Mesothelial cell of epicardium (in vitro differentiated cells): ENCODE data around the gene AKNAD1. TPM values are rescaled to one million over a fixed set of nuclear protein-coding genes. Genes with fewer than 3 reads are reported as not detected.
"Not testable (repeated sequence)": the region's sequence is repeated elsewhere in the genome, so short reads cannot be mapped to it uniquely, and the experiment has no call there.

Experiments
- DNase-seq, 2 experiments: peaks; one replicate each; pipeline ENCODE4 v3.0.0; 2021; ENCODE audit warnings: low spot score in 2 of 2; ENCODE audit not compliant: unreplicated experiment in 2 of 2
- H3K27ac Mint-ChIP-seq: 2 replicates; pipeline ENCODE4 v1.8.0; 2021; ENCODE audit warnings: mixed read lengths
- H3K27me3 Mint-ChIP-seq: 2 replicates; pipeline ENCODE4 v1.8.0; 2021; ENCODE audit warnings: low read depth, mixed read lengths
- H3K36me3 Mint-ChIP-seq: 2 replicates; pipeline ENCODE4 v1.8.0; 2021; ENCODE audit warnings: mixed read lengths
- H3K4me1 Mint-ChIP-seq: 2 replicates; pipeline ENCODE4 v1.8.0; 2021; ENCODE audit warnings: mixed read lengths
- H3K4me3 Mint-ChIP-seq: 2 replicates; pipeline ENCODE4 v1.8.0; 2021; ENCODE audit warnings: mild to moderate bottlenecking, moderate library complexity, mixed read lengths
- H3K9me3 Mint-ChIP-seq: 2 replicates; pipeline ENCODE4 v1.8.0; 2021; ENCODE audit warnings: mixed read lengths
- total RNA-seq: library from RNA; stranded (reverse); gene quantifications from 3 replicates; pipeline ENCODE4 v1.2.1, GENCODE V29; 2021
- TF ChIP-seq, protein P1 (sequence below): fragments of 200-600 bp; sonication (generic); IDR thresholded peaks from one replicate; pipeline ENCODE4 v1.5.0; 2021; ENCODE audit warnings: antibody characterized with exemption; ENCODE audit not compliant: unreplicated experiment

Gene AKNAD1
- total RNA-seq, 1 donor from 2014 or later: not detected

GRCh38 chr1:108785880-108786279 is 71.0 kb downstream of the AKNAD1 start:
- TF ChIP-seq, protein P1, sequence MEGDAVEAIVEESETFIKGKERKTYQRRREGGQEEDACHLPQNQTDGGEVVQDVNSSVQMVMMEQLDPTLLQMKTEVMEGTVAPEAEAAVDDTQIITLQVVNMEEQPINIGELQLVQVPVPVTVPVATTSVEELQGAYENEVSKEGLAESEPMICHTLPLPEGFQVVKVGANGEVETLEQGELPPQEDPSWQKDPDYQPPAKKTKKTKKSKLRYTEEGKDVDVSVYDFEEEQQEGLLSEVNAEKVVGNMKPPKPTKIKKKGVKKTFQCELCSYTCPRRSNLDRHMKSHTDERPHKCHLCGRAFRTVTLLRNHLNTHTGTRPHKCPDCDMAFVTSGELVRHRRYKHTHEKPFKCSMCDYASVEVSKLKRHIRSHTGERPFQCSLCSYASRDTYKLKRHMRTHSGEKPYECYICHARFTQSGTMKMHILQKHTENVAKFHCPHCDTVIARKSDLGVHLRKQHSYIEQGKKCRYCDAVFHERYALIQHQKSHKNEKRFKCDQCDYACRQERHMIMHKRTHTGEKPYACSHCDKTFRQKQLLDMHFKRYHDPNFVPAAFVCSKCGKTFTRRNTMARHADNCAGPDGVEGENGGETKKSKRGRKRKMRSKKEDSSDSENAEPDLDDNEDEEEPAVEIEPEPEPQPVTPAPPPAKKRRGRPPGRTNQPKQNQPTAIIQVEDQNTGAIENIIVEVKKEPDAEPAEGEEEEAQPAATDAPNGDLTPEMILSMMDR: no peak
- H3K4me1 Mint-ChIP-seq: peaks cover 5% of the 10 kb centered on the region
- peaks cover 56% of the 10 kb centered on the region for H3K9me3 Mint-ChIP-seq
- no peak for DNase-seq
- H3K4me3 Mint-ChIP-seq: no peak overlapping the region
- H3K27me3 Mint-ChIP-seq: no peaks in the 10 kb centered on the region
- peaks cover 77% of the 10 kb centered on the region for H3K36me3 Mint-ChIP-seq
- H3K27ac Mint-ChIP-seq: no peak overlapping the region

- Mint-ChIP-seq H3K36me3 (peaks cover 74% of the 10 kb centered on the region), H3K27me3 (no peaks in the 10 kb centered on the region), H3K27ac (no peak overlapping the region), H3K4me1 (peaks cover 4% of the 10 kb centered on the region), H3K4me3 (no peak overlapping the region), H3K9me3 (peaks cover 51% of the 10 kb centered on the region)
- TF ChIP-seq, protein P1: no peak
- DNase-seq: no peak
These were observed 71.6 kb downstream of the AKNAD1 start for GRCh38 chr1:108785264-108785663.

GRCh38 chr1:108781575-108781944 is 75.3 kb downstream of the AKNAD1 start:
- H3K4me3 Mint-ChIP-seq, H3K27ac Mint-ChIP-seq, DNase-seq, H3K27me3 Mint-ChIP-seq, H3K4me1 Mint-ChIP-seq: not testable (repeated sequence)
- H3K9me3 Mint-ChIP-seq: peaks cover 33% of the 10 kb centered on the region
- H3K36me3 Mint-ChIP-seq: peaks cover 57% of the 10 kb centered on the region

- no peak overlapping the region for H3K4me3 Mint-ChIP-seq
- H3K4me1 Mint-ChIP-seq: no peaks in the 10 kb centered on the region
- peaks cover 30% of the 10 kb centered on the region for H3K9me3 Mint-ChIP-seq
- TF ChIP-seq, protein P1: no peak
- peaks cover 52% of the 10 kb centered on the region for H3K36me3 Mint-ChIP-seq
- no peaks in the 10 kb centered on the region for H3K27me3 Mint-ChIP-seq
- DNase-seq: no peak
- H3K27ac Mint-ChIP-seq: no peak overlapping the region
These were observed 75.8 kb downstream of the AKNAD1 start for GRCh38 chr1:108780937-108781574.

DNA sequence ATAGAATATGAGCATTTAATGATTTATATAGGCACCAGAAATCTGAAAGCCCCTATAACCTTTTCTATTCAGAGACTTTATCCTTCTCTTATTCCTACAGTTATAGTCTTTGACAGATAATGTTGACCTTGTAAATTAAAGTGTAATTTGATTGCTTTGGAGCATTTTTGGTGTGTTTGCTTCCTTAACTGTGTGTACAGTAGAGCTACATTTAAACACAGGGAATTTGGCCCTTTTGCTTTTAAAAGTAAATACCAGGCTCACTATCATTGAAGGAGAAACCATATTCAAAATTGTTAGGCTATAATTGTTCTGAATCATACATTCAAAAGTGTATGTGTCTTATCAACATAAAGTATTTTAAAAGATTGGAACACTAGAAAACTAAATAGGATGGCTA is 77.4 kb downstream of the AKNAD1 start:
- Mint-ChIP-seq H3K27me3 (no peaks in the 10 kb centered on the region), H3K27ac (no peak overlapping the region), H3K4me1 (no peaks in the 10 kb centered on the region), H3K4me3 (no peak overlapping the region), H3K9me3 (peaks cover 14% of the 10 kb centered on the region), H3K36me3 (peaks cover 46% of the 10 kb centered on the region)
- TF ChIP-seq, protein P1: no peak
- DNase-seq: no peak

GRCh38 chr1:108777839-108778238 is 79.1 kb downstream of the AKNAD1 start:
- Mint-ChIP-seq H3K4me3 (no peak overlapping the region), H3K27me3 (no peaks in the 10 kb centered on the region), H3K36me3 (peaks cover 40% of the 10 kb centered on the region), H3K4me1 (no peaks in the 10 kb centered on the region), H3K27ac (no peak overlapping the region), H3K9me3 (no peaks in the 10 kb centered on the region)
- no peak for DNase-seq
- TF ChIP-seq, protein P1: no peak
